IPS-NIHi7 (cell line): ENCODE measurements around the gene PCDHGB7.
A peak's percentile ranks its signal among the peaks of the same experiment; 100 is the strongest.
"Not testable (repeated sequence)": the region's sequence is repeated elsewhere in the genome, so short reads cannot be mapped to it uniquely, and the experiment has no call there.

Experiments
- DNase-seq: peaks from one replicate; pipeline ENCODE4 v3.0.0; 2012; ENCODE audit warnings: mixed read lengths; ENCODE audit errors: extremely low spot score

The PCDHGB7 gene

DNA sequence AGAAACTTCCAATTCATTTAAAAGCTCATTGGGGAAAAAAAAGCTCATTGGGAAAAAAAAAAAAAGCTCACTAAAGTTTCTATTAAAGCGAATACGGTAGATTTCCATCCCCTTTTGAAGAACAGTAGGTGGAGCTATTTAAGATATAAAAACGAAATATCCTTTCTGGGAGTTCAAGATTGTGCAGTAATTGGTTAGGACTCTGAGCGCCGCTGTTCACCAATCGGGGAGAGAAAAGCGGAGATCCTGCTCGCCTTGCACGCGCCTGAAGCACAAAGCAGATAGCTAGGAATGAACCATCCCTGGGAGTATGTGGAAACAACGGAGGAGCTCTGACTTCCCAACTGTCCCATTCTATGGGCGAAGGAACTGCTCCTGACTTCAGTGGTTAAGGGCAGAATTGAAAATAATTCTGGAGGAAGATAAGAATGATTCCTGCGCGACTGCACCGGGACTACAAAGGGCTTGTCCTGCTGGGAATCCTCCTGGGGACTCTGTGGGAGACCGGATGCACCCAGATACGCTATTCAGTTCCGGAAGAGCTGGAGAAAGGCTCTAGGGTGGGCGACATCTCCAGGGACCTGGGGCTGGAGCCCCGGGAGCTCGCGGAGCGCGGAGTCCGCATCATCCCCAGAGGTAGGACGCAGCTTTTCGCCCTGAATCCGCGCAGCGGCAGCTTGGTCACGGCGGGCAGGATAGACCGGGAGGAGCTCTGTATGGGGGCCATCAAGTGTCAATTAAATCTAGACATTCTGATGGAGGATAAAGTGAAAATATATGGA, 13.0 kb downstream of the PCDHGB7 start, which contains the start of gene PCDHGA12:
Gene PCDHGA12, plus strand, starts transcription at position 176 of the 782 bp plus-strand sequence. Its CDS starts 253 bp downstream, at position 429.
- no peak for DNase-seq

DNA sequence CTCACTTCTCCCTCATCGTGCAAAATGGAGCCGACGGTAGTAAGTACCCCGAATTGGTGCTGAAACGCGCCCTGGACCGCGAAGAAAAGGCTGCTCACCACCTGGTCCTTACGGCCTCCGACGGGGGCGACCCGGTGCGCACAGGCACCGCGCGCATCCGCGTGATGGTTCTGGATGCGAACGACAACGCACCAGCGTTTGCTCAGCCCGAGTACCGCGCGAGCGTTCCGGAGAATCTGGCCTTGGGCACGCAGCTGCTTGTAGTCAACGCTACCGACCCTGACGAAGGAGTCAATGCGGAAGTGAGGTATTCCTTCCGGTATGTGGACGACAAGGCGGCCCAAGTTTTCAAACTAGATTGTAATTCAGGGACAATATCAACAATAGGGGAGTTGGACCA, 13.8 kb downstream of the PCDHGB7 start:
- DNase-seq, result no peak

DNA sequence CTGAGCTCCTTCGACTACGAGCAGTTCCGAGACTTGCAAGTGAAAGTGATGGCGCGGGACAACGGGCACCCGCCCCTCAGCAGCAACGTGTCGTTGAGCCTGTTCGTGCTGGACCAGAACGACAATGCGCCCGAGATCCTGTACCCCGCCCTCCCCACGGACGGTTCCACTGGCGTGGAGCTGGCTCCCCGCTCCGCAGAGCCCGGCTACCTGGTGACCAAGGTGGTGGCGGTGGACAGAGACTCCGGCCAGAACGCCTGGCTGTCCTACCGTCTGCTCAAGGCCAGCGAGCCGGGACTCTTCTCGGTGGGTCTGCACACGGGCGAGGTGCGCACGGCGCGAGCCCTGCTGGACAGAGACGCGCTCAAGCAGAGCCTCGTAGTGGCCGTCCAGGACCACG, 14.8 kb downstream of the PCDHGB7 start:
- DNase-seq, result not testable (repeated sequence)

DNA sequence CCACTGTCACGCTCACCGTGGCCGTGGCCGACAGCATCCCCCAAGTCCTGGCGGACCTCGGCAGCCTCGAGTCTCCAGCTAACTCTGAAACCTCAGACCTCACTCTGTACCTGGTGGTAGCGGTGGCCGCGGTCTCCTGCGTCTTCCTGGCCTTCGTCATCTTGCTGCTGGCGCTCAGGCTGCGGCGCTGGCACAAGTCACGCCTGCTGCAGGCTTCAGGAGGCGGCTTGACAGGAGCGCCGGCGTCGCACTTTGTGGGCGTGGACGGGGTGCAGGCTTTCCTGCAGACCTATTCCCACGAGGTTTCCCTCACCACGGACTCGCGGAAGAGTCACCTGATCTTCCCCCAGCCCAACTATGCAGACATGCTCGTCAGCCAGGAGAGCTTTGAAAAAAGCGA, 15.2 kb downstream of the PCDHGB7 start:
- DNase-seq, result not testable (repeated sequence)

DNA sequence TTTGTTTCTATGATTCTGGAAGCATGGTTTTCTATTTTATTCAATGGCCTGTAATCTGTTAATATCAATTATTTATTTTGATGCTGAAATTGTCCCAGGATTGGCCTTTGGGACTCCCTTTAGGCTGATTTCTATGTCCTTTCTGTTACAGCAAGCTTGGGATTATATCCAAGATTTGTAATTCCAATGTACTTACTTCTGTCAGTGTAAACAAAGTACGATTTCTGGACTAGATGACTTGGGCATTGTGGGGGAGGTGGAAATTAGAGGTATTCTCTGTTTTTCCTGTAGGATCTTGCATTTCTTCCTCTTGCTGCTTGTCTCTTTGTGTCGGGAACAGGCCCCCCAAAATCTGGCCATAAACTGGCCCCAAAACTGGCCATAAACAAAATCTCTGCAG, 16.5 kb downstream of the PCDHGB7 start:
- no peak for DNase-seq

DNA sequence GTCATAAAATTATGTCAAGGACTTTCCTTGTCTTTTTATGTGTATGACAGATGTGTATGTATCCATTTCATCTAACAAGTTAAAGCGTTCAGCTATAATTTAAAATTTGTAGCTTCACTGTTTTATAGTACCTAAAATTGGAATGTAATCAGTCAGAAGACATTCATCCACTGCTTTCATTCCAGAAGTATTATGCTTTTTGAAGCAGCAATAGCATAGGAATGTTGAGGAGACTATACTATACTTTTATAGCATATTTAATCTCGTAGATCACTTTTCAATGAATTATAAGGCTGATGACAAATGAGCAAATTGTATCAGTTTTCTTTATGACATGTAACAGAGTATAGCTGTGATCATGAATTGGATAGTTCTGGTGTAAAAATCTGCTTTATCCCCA, 19.7 kb downstream of the PCDHGB7 start:
- no peak for DNase-seq

DNA sequence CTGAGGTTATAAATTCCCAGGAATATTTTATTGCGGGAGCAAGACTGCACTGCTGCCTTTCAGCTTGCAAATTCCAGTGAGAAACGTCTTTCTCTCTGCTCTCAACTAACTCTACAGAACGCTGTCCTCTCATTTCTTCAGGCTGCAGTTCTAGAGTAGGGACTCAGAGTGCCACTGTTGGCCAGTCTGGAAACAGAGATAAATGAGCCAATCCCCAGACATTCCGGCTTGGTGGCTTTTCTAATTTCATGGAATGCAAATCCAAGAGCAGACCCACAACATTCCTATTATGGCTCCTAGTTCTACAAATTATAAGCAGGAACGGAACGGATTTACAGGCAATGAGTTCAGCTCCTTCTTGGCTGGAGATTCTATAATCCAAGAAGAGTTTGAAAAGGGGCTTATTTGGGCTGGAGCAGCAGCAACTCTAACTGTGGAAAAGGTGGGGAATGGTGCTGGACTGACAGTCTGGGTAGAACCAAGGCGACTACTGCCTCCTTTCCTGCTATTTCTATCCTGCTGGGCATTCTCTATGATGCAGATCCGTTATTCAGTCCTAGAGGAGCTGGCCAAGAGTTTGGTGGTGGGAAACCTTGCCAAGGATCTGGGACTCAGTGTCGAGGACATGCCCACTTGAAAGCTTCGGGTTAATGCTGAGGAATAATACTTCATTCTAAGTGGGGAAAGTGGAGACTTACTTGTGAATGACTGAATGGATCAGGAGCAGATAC, 22.1 kb downstream of the PCDHGB7 start:
- peak; percentile 21 for DNase-seq

DNA sequence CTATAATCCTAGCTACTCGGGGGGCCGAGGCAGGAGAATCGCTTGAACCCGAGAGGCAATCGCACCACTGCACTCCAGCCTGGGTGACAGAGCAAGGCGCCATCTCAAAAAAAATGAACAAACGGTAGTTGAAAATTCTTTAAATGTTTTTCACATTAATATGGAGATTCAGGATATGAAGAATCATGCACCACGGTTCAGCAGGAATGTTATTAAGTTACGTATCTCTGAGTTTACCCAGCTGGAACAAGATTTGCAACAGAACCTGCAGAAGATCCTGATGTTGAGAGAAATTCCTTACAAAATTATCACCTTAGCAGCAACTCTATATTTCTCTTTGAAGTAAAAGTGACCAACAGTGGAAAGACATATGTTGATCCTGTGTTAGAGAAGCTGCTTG, 22.9 kb downstream of the PCDHGB7 start:
- no peak for DNase-seq

DNA sequence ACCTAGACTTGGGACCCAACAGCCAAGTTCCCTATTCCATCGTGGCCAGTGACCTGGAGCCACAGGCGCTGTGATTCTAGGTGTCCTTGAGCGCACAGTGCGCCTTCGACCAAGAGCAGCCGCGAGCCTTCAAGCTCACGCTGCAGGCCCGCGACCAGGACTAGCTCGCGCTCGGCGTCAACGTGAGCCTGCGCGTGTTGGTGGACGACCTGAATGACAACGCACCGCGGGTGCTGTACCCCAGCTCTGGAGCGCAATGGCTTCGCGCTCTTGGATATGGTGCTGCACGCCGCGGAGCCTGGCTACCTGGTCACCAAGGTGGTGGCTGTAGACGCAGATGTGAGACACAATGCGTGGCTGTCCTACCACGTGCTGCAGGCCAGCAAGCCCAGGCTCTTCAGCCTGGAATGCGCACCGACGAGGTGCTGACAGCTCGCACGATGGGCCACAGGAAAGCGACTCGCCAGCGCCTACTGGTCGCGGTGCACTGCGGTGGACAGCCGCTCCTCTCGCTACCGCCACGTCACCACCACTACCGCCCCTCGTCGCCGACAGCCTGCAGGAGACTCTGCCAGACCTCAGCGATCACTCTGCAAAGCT, 24.2 kb downstream of the PCDHGB7 start:
- no peak for DNase-seq

DNA sequence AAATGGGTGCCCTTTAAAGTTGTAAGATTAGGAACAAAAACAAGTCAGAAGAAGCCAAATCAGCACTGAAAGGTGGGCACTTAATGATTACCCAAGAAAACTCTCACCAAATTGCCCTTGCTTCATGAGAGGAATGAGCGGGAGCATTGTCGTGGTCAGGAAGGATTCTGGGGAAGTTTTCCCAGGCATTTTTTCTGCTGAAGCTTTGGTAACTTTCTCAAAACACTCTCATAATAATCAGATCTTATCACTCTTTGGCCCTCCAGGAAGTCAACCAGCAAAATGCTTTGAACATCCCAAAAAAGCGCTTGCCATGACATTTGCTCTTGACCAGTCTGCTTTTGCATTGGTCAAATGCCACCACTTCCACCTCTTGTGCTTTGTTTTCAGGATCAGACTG, 47.9 kb downstream of the PCDHGB7 start:
- DNase-seq, result no peak
